H9 (cell line): Measurements from ENCODE around the gene SRP9. TPM values are rescaled to one million over a fixed set of nuclear protein-coding genes. Genes with fewer than 3 reads are reported as not detected.

ENCODE experiments used
- DNase-seq: peaks from one replicate; pipeline ENCODE4 v3.0.0-alpha.2; 2017
- H2AFZ ChIP-seq: one replicate; pipeline ENCODE4 v1.6.1; 2013; ENCODE audit warnings: mild to moderate bottlenecking, low read length, control low read depth, moderate library complexity
- H2AK5ac ChIP-seq: 2 replicates; pipeline ENCODE4 v1.6.1; 2013; ENCODE audit warnings: low read length, control low read depth, mixed read lengths; ENCODE audit not compliant: insufficient read length
- H2BK120ac ChIP-seq: one replicate; pipeline ENCODE4 v1.6.1; 2013; ENCODE audit warnings: low read depth, mild to moderate bottlenecking, low read length, control low read depth, inconsistent platforms; ENCODE audit not compliant: poor library complexity, severe bottlenecking
- H2BK12ac ChIP-seq: 2 replicates; pipeline ENCODE4 v1.6.1; 2013; ENCODE audit warnings: low read length, control low read depth, mixed read lengths, low read depth; ENCODE audit not compliant: insufficient read length
- H2BK15ac ChIP-seq: 2 replicates; pipeline ENCODE4 v1.6.1; 2013; ENCODE audit warnings: low read depth, low read length, control low read depth
- H2BK20ac ChIP-seq: one replicate; pipeline ENCODE4 v1.6.1; 2013; ENCODE audit warnings: low read depth, mild to moderate bottlenecking, low read length, control low read depth, inconsistent platforms; ENCODE audit not compliant: poor library complexity, severe bottlenecking
- H2BK5ac ChIP-seq: 2 replicates; pipeline ENCODE4 v1.6.1; 2013; ENCODE audit warnings: low read length, control low read depth, mixed read lengths; ENCODE audit not compliant: insufficient read length
- H3K14ac ChIP-seq: 2 replicates; pipeline ENCODE4 v1.6.1; 2013; ENCODE audit warnings: low read length, control low read depth; ENCODE audit not compliant: insufficient read depth
- H3K18ac ChIP-seq: 2 replicates; pipeline ENCODE4 v1.6.1; 2013; ENCODE audit warnings: low read depth, mild to moderate bottlenecking, mixed read lengths, low read length, control low read depth; ENCODE audit not compliant: insufficient read length
- H3K23ac ChIP-seq: 2 replicates; pipeline ENCODE4 v1.6.1; 2013; ENCODE audit warnings: low read length, control low read depth, mixed read lengths, low read depth; ENCODE audit not compliant: insufficient read length
- H3K23me2 ChIP-seq: 2 replicates; pipeline ENCODE4 v1.6.1; 2013; ENCODE audit warnings: low read depth, mild to moderate bottlenecking, mixed read lengths, low read length, control low read depth; ENCODE audit not compliant: insufficient read length, poor library complexity, severe bottlenecking
- H3K27ac ChIP-seq: 2 replicates; pipeline ENCODE4 v1.5.1; 2013; ENCODE audit warnings: low read length, control low read depth, mixed read lengths, low read depth; ENCODE audit not compliant: insufficient read length
- H3K27me3 ChIP-seq: 2 replicates; pipeline ENCODE4 v1.6.1; 2013; ENCODE audit warnings: low read length, control low read depth, inconsistent platforms; ENCODE audit not compliant: insufficient read depth
- H3K4ac ChIP-seq: 2 replicates; pipeline ENCODE4 v1.6.1; 2013; ENCODE audit warnings: low read depth, mild to moderate bottlenecking, control low read depth, inconsistent platforms, low read length, moderate library complexity
- H3K4me1 ChIP-seq: 2 replicates; pipeline ENCODE4 v1.6.1; 2013; ENCODE audit warnings: low read length, control low read depth, inconsistent platforms; ENCODE audit not compliant: insufficient read depth
- H3K4me2 ChIP-seq: 2 replicates; pipeline ENCODE4 v1.6.1; 2013; ENCODE audit warnings: low read length, control low read depth, mixed read lengths; ENCODE audit not compliant: insufficient read length, insufficient read depth
- H3K56ac ChIP-seq: 2 replicates; pipeline ENCODE4 v1.6.1; 2013; ENCODE audit warnings: low read depth, mild to moderate bottlenecking, mixed read lengths, low read length, control low read depth; ENCODE audit not compliant: insufficient read length
- H3K79me1 ChIP-seq: 2 replicates; pipeline ENCODE4 v1.6.1; 2013; ENCODE audit warnings: low read depth, mild to moderate bottlenecking, moderate library complexity, low read length, control low read depth, inconsistent platforms; ENCODE audit not compliant: insufficient read depth, poor library complexity, severe bottlenecking
- H3K79me2 ChIP-seq: 2 replicates; pipeline ENCODE4 v1.6.1; 2013; ENCODE audit warnings: low read length, control low read depth, inconsistent platforms; ENCODE audit not compliant: insufficient read depth
- H3K9ac ChIP-seq: 2 replicates; pipeline ENCODE4 v1.6.1; 2013; ENCODE audit warnings: low read length, control low read depth, mixed read lengths; ENCODE audit not compliant: insufficient read length; ENCODE audit errors: extremely low read depth
- H3K9me3 ChIP-seq: one replicate; pipeline ENCODE4 v1.6.1; 2013; ENCODE audit warnings: low read depth, low read length, inconsistent platforms; ENCODE audit not compliant: control insufficient read depth
- H3T11ph ChIP-seq: one replicate; pipeline ENCODE4 v1.6.1; 2013; ENCODE audit warnings: mild to moderate bottlenecking, low read length, control low read depth, inconsistent platforms
- H4K20me1 ChIP-seq: one replicate; pipeline ENCODE4 v1.6.1; 2013; ENCODE audit not compliant: control insufficient read depth, insufficient read length, insufficient read depth
- H4K5ac ChIP-seq: 2 replicates; pipeline ENCODE4 v1.6.1; 2013; ENCODE audit warnings: low read depth, mild to moderate bottlenecking, mixed read lengths, low read length, control low read depth; ENCODE audit not compliant: insufficient read length
- H4K8ac ChIP-seq: replicated peaks from 2 replicates; pipeline ENCODE4 v1.6.1; 2013; ENCODE audit warnings: low read length, control low read depth, mixed read lengths, low read depth; ENCODE audit not compliant: insufficient read length
- H4K91ac ChIP-seq: 2 replicates; pipeline ENCODE4 v1.6.1; 2013; ENCODE audit warnings: low read depth, mild to moderate bottlenecking, moderate library complexity, mixed read lengths, low read length, control low read depth; ENCODE audit not compliant: insufficient read length
- H3K27ac Mint-ChIP-seq, 3 experiments: 2 replicates in 2 of 3; 3 replicates in 1 of 3; pipeline ENCODE4 v1.8.0; 2020 to 2021; ENCODE audit warnings: mixed read lengths in 3 of 3, mild to moderate bottlenecking in 1 of 3, moderate library complexity in 1 of 3
- H3K27me3 Mint-ChIP-seq: 2 replicates; pipeline ENCODE4 v1.8.0; 2021; ENCODE audit warnings: low read depth, mild to moderate bottlenecking, moderate library complexity, mixed read lengths
- H3K36me3 Mint-ChIP-seq, 3 experiments: 2 replicates in 2 of 3; 3 replicates in 1 of 3; pipeline ENCODE4 v1.8.0; 2020 to 2021; ENCODE audit warnings: low read depth in 3 of 3, mixed read lengths in 3 of 3; ENCODE audit not compliant: insufficient read depth in 1 of 3
- H3K4me1 Mint-ChIP-seq, 2 experiments: 2 replicates each; pipeline ENCODE4 v1.8.0; 2020; ENCODE audit warnings: mixed read lengths in 2 of 2
- H3K4me3 Mint-ChIP-seq, 2 experiments: 2 replicates in 1 of 2; 3 replicates in 1 of 2; pipeline ENCODE4 v1.8.0; 2020 to 2021; ENCODE audit warnings: mild to moderate bottlenecking in 2 of 2, mixed read lengths in 2 of 2, moderate library complexity in 1 of 2
- H3K9me3 Mint-ChIP-seq, 2 experiments: 2 replicates in 1 of 2; 3 replicates in 1 of 2; pipeline ENCODE4 v1.8.0; 2020; ENCODE audit warnings: mild to moderate bottlenecking in 2 of 2, mixed read lengths in 2 of 2, moderate library complexity in 1 of 2
- CTCF ChIP-seq: fragments of 200-600 bp; sonication (generic); conservative IDR thresholded peaks from 3 replicates; pipeline ENCODE4 v1.8.0; 2021; ENCODE audit warnings: antibody characterized with exemption, mild to moderate bottlenecking
- WGBS: extraction: QIAGEN DNeasy Blood & Tissue Kit; methylation state at CpG from one replicate; pipeline ENCODE4 v1.1.7; 2013; ENCODE audit warnings: missing lambda C conversion rate, low lambda C conversion rate, mixed read lengths; ENCODE audit not compliant: insufficient read length; ENCODE audit errors: extremely low coverage; 5-methylcytosine and 5-hydroxymethylcytosine counted together
- total RNA-seq: library from RNA; stranded (reverse); gene quantifications from 2 replicates; pipeline ENCODE4 v1.2.1, GENCODE V29; 2021

SRP9 gene
- total RNA-seq, 1 experiment from 2014 or later: 403 TPM

GRCh38 chr1:225774281-225775147 is 3.1 kb upstream of the SRP9 start:
- peaks cover 2% of the 10 kb centered on the region; the same call in 1 of the 2 replicates for H3K4me1 ChIP-seq
- DNase-seq: no peak
- no peak overlapping the region for H2BK12ac ChIP-seq
- no peak overlapping the region for H4K8ac ChIP-seq
- no peaks in the 10 kb centered on the region for H4K20me1 ChIP-seq
- H3K9me3 ChIP-seq: no peaks in the 10 kb centered on the region
- no peak overlapping the region for H2BK15ac ChIP-seq
- no peak overlapping the region; a peak in 1 of 7 replicates for H3K27ac Mint-ChIP-seq
- no peak for TF ChIP-seq CTCF
- H3K27me3 Mint-ChIP-seq: no peaks in the 10 kb centered on the region
- no peaks in the 10 kb centered on the region for H3K9me3 Mint-ChIP-seq
- H3K36me3 Mint-ChIP-seq: peaks cover 4 to 11% (median 4%) of the 10 kb centered on the region in 3 experiments; a peak in 6 of 7 replicates
- H3K27me3 ChIP-seq: no peaks in the 10 kb centered on the region
- no peak overlapping the region for H3K9ac ChIP-seq
- no peak overlapping the region for H3K56ac ChIP-seq
- H3K23me2 ChIP-seq: peaks cover 7% of the 10 kb centered on the region
- H2BK20ac ChIP-seq: no peak overlapping the region
- no peak overlapping the region for H4K91ac ChIP-seq
- no peak overlapping the region for H3K23ac ChIP-seq
- H3K4me2 ChIP-seq: no peak overlapping the region
- no peak overlapping the region for H3K4ac ChIP-seq
- H2BK120ac ChIP-seq: no peak overlapping the region
- no peak overlapping the region for H4K5ac ChIP-seq
- no peak overlapping the region for H2BK5ac ChIP-seq
- peaks cover 38 to 39% of the 10 kb centered on the region in 2 experiments for H3K4me1 Mint-ChIP-seq
- no peak overlapping the region for H2AK5ac ChIP-seq
- no CpG with 5 or more reads among the region's 3 CpGs for WGBS
- H3T11ph ChIP-seq: no peak overlapping the region
- H2AFZ ChIP-seq: no peak overlapping the region
- no peak overlapping the region for H3K14ac ChIP-seq
- H3K4me3 Mint-ChIP-seq: no peak overlapping the region
- H3K18ac ChIP-seq: no peak overlapping the region
- H3K79me1 ChIP-seq: no peaks in the 10 kb centered on the region
- no peak overlapping the region for H3K27ac ChIP-seq
- H3K79me2 ChIP-seq: peaks cover 15% of the 10 kb centered on the region
